Tibial nerve (tissue), 4 donors: Measurements from ENCODE around the gene AFF2.

Experiments
- CTCF ChIP-seq, 5 experiments: fragments of 200-600 bp in 3 of 5; fragments of 450-650 bp in 2 of 5; sonication (generic) in 3 of 5; IDR thresholded peaks; one replicate each; pipeline ENCODE4 v1.5.1; 2016 to 2019; ENCODE audit warnings: antibody characterized with exemption in 5 of 5, mild to moderate bottlenecking in 3 of 5, moderate library complexity in 2 of 5
- EP300 ChIP-seq, 2 donors: sonication (generic); formaldehyde crosslinking; IDR thresholded peaks; one replicate each; pipeline ENCODE4 v1.6.1; 2017; ENCODE audit warnings: antibody characterized with exemption in 2 of 2, mild to moderate bottlenecking in 1 of 2
- POLR2A ChIP-seq, 2 donors: fragments of 450-650 bp; IDR thresholded peaks; one replicate each; pipeline ENCODE4 v1.6.1; 2017; ENCODE audit warnings: antibody characterized with exemption in 2 of 2, mild to moderate bottlenecking in 2 of 2, moderate library complexity in 2 of 2

GRCh38 chrX:148555571-148556243 is 55.3 kb downstream of the AFF2 start:
- TF ChIP-seq POLR2A (IDR thresholded peaks at IDR 0.05) (no peak), CTCF (IDR thresholded peaks at IDR 0.05) (no peak), EP300 (IDR thresholded peaks at IDR 0.05) (no peak)
